Measurements from ENCODE around the gene TIFAB.

- peak; percentile 81 for TF ChIP-seq CTCF (IDR thresholded peaks at IDR 0.05; ENCODE audit: borderline replicate concordance, extremely low read depth, low read length, poor library complexity, severe bottlenecking)
- peak; percentile 25 for TF ChIP-seq EZH2 (IDR thresholded peaks at IDR 0.05; ENCODE audit: borderline replicate concordance, low read depth, low read length, severe bottlenecking)
These were observed 14.3 kb upstream of the TIFAB start for GRCh38 chr5:135466178-135467050.

Data from DND-41 (cell line).